Stimulated activated effector memory CD8-positive, alpha-beta T cell treated with anti-CD3 and anti-CD28 coated beads, Interleukin-12 subunit alpha, Interleukin-12 subunit beta, amount 100 ng/mL, for 72 hours (primary cell): ENCODE data around the gene SLC10A6.

Source experiments
- ATAC-seq: fragments of 150-1000 bp; cut with Tn5 transposase; 2 replicates; pipeline ENCODE4 v1.10.0; 2021
- DNase-seq, 2 donors: peaks; one replicate each; pipeline ENCODE4 v3.0.0; 2021 to 2022; ENCODE audit warnings: low spot score in 2 of 2
- H3K27ac Mint-ChIP-seq: one replicate; pipeline ENCODE4 v1.8.0; 2022; ENCODE audit warnings: mild to moderate bottlenecking, mixed read lengths
- H3K36me3 Mint-ChIP-seq: one replicate; pipeline ENCODE4 v1.8.0; 2022; ENCODE audit warnings: mild to moderate bottlenecking, mixed read lengths
- H3K4me1 Mint-ChIP-seq: one replicate; pipeline ENCODE4 v1.8.0; 2022; ENCODE audit warnings: mixed read lengths
- H3K4me3 Mint-ChIP-seq: one replicate; pipeline ENCODE4 v1.8.0; 2022; ENCODE audit warnings: mild to moderate bottlenecking, mixed read lengths
- H3K9me3 Mint-ChIP-seq: one replicate; pipeline ENCODE4 v1.8.0; 2022; ENCODE audit warnings: mixed read lengths

Gene SLC10A6

DNA sequence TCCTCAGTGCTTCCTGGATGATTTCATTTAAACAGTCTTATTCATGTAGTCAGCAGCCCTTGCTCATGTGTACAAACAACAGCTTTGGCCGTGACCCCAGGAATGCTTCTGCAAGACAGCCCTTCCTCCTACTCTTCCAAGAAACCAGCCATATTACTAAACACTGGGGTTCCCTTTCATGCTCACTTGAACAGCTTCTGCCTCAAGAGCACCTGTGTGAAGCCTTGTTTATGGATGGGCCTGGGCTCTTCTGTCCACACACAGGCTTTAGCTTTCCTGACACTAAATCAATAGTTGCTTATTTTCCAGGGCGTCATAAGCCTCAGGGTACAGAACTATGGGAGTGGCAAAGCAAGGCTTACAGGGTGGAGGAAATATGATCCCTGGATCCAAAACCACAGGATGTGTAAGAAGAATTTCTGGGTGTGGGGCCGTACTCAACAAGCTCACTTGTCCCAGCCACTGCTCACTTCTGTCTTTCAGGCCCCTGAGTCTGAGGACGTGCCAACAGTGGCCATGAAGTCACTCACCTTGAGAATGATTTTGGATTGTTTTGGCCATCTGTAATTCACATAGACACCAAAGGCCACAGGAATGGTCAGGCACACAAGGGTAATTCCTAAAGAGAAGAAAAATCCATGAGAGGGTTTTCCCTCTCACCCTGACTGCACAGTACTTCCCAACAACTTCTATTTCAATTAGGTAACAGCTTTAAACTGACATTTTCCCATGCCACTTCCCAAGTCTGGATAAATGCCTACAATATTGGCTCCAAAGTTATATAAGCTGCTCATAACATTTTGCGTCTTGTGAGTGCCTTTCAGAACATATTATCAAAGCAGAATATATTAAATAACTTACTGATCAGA, 17.7 kb downstream of the SLC10A6 start:
- Mint-ChIP-seq H3K4me3 (no peak overlapping the region), H3K36me3 (no peaks in the 10 kb centered on the region), H3K27ac (no peak overlapping the region), H3K4me1 (no peaks in the 10 kb centered on the region), H3K9me3 (no peaks in the 10 kb centered on the region)
- no peak for ATAC-seq
- no peak for DNase-seq

DNA sequence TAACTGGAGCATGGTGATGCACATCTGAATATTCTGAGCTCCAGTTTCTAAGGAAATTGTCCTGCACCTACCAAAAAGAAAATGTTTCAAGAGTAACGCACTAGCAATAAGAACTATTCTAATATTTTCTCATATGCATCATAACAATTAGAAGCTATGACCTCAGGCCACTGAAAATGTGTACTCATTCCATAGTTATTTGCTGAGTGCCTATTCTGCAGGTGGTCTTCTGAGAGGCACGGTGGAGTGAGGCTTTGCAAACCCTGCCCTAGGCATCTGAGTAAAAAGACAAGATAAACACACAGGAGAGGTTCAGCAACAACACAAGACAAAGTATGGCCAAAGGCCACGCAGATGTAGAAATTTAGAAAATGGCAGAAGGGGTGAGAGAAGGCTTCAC, 23.7 kb downstream of the SLC10A6 start:
- H3K4me1 Mint-ChIP-seq, result no peaks in the 10 kb centered on the region
- no peak for DNase-seq
- no peaks in the 10 kb centered on the region for H3K9me3 Mint-ChIP-seq
- no peaks in the 10 kb centered on the region for H3K36me3 Mint-ChIP-seq
- no peak overlapping the region for H3K27ac Mint-ChIP-seq
- H3K4me3 Mint-ChIP-seq, result no peak overlapping the region
- no peak for ATAC-seq

DNA sequence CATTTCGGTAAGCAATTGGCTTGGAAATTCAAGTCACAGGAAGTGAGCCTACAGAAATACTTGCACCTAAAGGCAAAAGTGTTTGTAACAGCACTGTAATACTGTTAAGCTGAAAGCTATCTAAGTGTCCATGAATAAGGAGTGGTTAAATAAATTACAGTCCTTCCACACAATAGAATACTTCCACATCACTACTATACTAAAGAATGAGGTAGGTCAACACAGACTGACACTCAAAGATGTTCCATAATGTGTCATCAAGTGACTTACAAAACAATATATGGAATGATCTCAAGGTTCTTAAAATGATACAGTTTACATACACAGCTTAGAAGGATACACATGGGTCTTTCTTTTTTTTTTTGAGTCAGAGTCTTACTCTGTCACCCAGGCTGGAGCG, 27.0 kb downstream of the SLC10A6 start:
- no peak for ATAC-seq
- no peaks in the 10 kb centered on the region for H3K9me3 Mint-ChIP-seq
- H3K36me3 Mint-ChIP-seq, result no peaks in the 10 kb centered on the region
- H3K4me1 Mint-ChIP-seq, result no peaks in the 10 kb centered on the region
- H3K27ac Mint-ChIP-seq, result no peak overlapping the region
- no peak overlapping the region for H3K4me3 Mint-ChIP-seq
- DNase-seq, result no peak

DNA sequence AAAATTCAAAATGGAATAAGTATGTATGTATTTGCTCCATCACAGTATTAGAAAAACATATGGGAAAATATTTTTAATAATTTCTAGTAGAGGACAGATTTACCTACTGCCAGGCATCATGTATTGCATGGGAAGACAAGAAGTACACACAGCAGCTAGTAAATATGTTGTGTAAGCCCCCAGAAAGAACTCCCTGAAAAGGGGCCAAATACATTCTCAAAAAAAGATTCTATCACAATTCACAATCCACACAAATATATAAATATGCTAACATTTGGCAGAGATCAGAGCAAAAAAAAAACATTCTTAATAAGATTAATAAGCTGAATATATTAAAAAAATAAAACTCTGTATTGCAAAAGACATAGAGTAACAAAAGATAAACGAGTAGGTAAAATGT, 28.0 kb downstream of the SLC10A6 start:
- DNase-seq, result no peak
- Mint-ChIP-seq H3K4me1 (no peaks in the 10 kb centered on the region), H3K27ac (no peak overlapping the region), H3K36me3 (no peaks in the 10 kb centered on the region), H3K4me3 (no peak overlapping the region), H3K9me3 (no peaks in the 10 kb centered on the region)
- no peak for ATAC-seq

DNA sequence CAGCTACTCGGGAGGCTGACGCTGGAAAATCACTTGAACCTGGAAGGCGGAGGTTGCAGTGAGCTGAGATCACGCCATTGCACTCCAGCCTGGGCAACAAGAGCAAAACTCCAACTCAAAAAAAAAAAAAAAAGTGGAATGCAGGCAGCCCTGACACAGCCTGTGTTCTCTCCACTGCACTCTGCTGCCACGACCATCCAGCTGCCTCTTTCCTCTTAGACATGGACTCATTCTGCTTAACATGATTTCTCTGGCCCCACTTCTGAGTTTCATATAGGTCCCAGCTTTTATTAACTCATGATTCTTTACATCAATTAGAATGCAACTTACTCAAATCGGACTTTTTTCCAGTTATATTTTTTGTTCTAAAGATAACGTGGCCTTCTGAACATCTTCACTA, 29.6 kb downstream of the SLC10A6 start:
- DNase-seq (no peak), ATAC-seq (no peak)
- no peak overlapping the region for H3K27ac Mint-ChIP-seq
- no peaks in the 10 kb centered on the region for H3K9me3 Mint-ChIP-seq
- H3K4me3 Mint-ChIP-seq, result no peak overlapping the region
- no peaks in the 10 kb centered on the region for H3K4me1 Mint-ChIP-seq
- H3K36me3 Mint-ChIP-seq, result peaks cover 2% of the 10 kb centered on the region

DNA sequence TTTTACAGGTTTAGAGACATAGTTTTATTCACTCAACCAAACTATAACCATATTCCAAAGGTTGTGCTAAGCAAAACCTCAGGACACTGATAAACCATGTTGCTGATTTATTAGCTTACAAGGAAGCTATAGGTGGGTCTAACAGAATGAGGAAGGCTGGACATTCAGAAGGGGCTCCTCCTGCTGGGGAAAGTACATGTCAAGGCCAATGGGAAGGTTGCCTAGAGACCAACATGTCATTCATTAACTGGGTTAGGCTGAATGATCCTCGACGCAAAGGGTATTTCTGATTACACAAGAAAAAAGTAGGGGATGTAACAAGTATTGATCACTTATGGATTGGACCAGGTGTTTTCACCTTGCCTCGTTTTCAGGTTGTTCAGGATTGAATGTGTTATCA, 30.3 kb downstream of the SLC10A6 start:
- H3K9me3 Mint-ChIP-seq, result no peaks in the 10 kb centered on the region

DNA sequence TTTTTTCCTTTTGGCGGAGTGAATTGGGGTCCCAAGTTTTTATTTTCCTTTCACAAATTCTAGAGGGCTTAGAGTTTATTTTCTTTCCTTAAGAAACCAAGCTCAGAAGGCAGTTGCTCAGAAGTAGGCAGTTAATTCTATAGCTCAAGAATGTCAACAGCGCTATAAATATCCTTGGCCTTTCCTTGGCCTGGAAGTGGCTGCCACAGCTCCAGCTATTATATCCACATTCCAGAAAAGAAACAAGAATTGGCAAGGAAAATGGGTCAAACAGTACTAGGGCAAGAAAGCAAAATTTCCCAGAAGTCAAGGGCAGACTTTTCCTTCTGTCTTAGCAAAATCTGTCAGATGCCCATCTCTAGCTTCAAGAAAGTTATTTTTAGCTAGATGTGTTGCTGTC, 31.0 kb downstream of the SLC10A6 start:
- DNase-seq (no peak), ATAC-seq (no peak)
- Mint-ChIP-seq H3K4me3 (no peak overlapping the region), H3K9me3 (no peaks in the 10 kb centered on the region), H3K4me1 (no peaks in the 10 kb centered on the region), H3K36me3 (peaks cover 15% of the 10 kb centered on the region), H3K27ac (no peak overlapping the region)

More for the DNA sequence above, 30.3 kb downstream of the SLC10A6 start:
- no peak overlapping the region for H3K27ac Mint-ChIP-seq
- no peak overlapping the region for H3K4me3 Mint-ChIP-seq
- DNase-seq (no peak), ATAC-seq (no peak)
- no peaks in the 10 kb centered on the region for H3K4me1 Mint-ChIP-seq
- H3K36me3 Mint-ChIP-seq, result peaks cover 9% of the 10 kb centered on the region

DNA sequence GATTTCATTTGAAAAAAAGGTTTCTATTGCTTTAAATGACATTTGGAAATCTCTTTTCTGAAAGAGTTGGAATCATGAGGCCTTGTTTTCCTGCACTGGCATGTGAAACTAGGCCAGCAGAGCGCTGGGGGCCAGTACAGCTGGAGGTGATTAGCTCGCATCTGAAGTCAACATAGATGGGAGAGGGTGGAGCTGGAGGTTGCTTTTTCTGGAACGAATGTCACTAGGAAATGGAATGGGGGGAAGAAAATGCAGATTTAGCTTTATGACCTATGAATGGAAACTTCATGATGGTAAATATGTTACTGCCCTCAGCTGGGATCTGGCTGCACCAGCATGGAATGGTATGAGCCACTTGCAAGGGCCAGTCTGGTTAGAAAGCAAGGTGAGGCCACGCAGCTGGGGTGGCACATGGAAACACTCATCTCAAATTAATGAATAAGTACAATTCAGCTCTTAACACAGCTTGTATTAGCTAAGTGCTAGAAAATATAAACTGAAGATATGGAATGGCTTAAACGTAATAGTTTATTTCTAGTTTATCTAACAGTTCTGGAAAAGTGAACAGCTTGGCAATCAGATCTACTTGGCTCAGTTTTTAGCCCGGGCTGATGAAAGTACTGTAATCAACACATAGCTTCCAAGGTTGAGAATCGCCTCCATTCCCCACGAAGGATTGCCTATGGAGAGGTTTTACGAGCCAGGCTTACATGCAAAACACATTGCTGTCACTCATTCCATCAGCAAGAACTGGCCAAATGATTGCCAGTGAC, 32.5 kb downstream of the SLC10A6 start:
- no peak for DNase-seq
- Mint-ChIP-seq H3K4me3 (no peak overlapping the region), H3K9me3 (no peaks in the 10 kb centered on the region), H3K4me1 (no peaks in the 10 kb centered on the region), H3K27ac (no peak overlapping the region), H3K36me3 (peaks cover 26% of the 10 kb centered on the region)
- no peak for ATAC-seq

DNA sequence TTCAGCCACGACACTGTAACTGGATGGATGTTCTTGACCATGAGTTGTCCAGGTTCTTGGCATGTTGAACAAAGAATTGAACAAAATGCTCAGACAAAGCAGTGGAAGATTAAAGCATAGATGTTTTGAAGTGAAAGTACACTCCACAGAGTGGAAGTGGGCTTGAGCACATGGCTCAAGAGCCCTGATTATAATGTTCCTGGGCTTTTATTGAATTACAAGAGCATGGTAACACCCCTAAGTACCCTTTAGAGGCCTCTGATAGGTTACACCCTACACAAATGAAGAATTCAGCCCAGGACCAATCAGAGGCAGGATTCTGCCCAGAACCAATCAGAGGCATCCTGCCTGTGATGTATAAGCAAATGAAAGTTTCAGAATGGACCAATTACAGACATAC, 33.5 kb downstream of the SLC10A6 start:
- H3K4me1 Mint-ChIP-seq, result no peaks in the 10 kb centered on the region
- H3K4me3 Mint-ChIP-seq, result no peak overlapping the region
- peaks cover 26% of the 10 kb centered on the region for H3K36me3 Mint-ChIP-seq
- H3K9me3 Mint-ChIP-seq, result no peaks in the 10 kb centered on the region
- ATAC-seq (no peak), DNase-seq (no peak)
- no peak overlapping the region for H3K27ac Mint-ChIP-seq

DNA sequence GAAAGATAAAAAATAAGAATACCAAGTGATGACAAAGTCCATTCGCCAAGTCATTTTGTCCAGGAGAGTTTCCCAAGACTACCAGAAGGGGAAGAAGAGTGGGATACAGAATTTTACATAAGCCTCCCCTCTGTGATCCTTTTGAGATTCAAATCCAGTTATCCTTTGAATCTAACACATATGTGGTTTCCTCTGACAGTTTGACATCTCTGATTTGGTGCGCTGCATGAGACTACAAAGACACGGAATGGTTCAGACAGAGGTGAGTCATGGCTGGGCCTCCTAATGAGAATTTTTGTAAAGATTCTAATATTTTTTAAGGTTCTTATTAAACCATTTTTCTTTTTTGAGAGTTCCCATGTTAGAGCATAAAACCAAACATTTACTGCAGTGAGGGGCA, 38.3 kb downstream of the SLC10A6 start:
- Mint-ChIP-seq H3K4me3 (no peak overlapping the region), H3K9me3 (no peaks in the 10 kb centered on the region), H3K36me3 (peaks cover 32% of the 10 kb centered on the region), H3K27ac (no peak overlapping the region), H3K4me1 (no peaks in the 10 kb centered on the region)
- no peak for DNase-seq
- no peak for ATAC-seq

DNA sequence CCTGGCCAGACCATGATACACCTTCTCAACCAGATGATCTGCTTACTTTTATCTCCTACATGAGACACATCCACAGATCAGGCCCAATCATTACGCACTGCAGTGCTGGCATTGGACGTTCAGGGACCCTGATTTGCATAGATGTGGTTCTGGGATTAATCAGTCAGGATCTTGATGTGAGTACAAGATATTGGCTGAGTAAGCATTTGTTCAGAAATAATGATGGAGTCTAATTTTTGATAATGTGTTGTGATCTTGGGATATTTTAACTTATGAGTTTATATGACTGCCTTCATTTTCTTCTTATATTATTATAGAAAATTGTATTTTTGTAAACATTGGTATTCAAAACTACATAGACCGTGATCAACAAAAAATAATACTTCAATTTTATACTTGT, 39.4 kb downstream of the SLC10A6 start:
- no peaks in the 10 kb centered on the region for H3K9me3 Mint-ChIP-seq
- no peak overlapping the region for H3K27ac Mint-ChIP-seq
- no peak for ATAC-seq
- H3K36me3 Mint-ChIP-seq, result peaks cover 32% of the 10 kb centered on the region
- H3K4me3 Mint-ChIP-seq, result no peak overlapping the region
- no peaks in the 10 kb centered on the region for H3K4me1 Mint-ChIP-seq
- no peak for DNase-seq

DNA sequence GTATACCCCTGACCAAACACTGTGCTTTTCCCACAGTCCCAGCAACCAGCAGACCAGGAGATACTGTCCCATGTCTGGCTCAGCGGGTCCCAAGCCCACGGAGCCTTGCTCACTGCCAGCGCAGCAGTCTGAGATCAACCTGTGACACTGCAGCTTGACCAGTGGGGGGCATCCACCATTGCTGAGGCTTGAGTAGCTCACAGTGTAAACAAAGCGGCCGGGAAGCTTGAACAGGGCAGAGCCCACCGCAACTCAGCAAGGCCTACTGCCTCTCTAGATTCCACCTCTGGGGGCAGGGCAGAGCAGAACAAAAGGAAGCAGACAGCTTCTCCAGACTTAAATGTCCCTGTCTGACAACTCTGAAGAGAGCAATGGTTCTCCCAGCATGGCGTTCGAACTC, 58.1 kb downstream of the SLC10A6 start:
- ATAC-seq (no peak), DNase-seq (no peak)
- Mint-ChIP-seq H3K4me1 (no peaks in the 10 kb centered on the region), H3K27ac (no peak overlapping the region), H3K9me3 (peaks cover 4% of the 10 kb centered on the region), H3K36me3 (peaks cover 18% of the 10 kb centered on the region), H3K4me3 (no peak overlapping the region)

DNA sequence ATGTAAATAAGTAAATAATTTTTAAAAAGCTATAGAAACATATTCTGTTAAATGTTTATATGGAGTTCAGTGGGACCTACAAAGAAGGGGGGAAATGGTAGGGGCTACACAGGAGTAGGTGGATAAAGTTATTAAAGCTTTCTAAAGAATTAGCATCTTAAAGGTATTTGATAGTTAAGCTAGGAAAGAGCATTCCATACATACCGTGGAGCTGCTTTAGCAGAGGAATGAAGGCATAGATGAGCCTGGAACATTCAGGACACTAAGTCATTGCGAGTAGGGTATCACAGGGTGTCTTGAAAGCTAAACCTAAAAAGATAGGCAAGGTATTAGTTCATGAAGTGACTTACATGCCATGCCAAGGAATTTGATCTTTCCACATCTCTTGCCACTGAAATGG, 60.4 kb downstream of the SLC10A6 start:
- H3K27ac Mint-ChIP-seq, result no peak overlapping the region
- H3K9me3 Mint-ChIP-seq, result peaks cover 4% of the 10 kb centered on the region
- ATAC-seq (no peak), DNase-seq (no peak)
- H3K4me3 Mint-ChIP-seq, result no peak overlapping the region
- peaks cover 20% of the 10 kb centered on the region for H3K36me3 Mint-ChIP-seq
- no peaks in the 10 kb centered on the region for H3K4me1 Mint-ChIP-seq

DNA sequence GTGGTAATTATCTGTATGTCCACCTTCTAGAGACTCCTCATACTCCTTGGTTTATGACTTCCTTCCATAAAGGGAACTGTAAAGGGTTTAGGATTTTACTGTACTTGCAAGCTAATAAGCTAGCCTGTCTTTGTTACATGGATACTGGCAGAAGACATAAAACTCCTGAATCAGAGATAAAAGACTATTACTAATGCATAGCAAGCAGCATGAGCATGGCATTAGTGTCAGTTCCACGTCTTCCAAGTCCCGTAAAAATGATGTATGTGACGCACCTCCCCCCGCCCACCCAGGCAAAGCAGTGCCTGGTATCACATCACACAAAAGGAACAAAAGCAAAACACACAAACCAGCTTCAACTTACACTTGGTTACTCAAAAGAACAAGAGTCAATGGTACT, 71.0 kb downstream of the SLC10A6 start:
- DNase-seq (no peak), ATAC-seq (no peak)
- Mint-ChIP-seq H3K27ac (no peak overlapping the region), H3K4me3 (no peak overlapping the region), H3K4me1 (no peaks in the 10 kb centered on the region), H3K36me3 (peaks cover 5% of the 10 kb centered on the region), H3K9me3 (no peaks in the 10 kb centered on the region)

DNA sequence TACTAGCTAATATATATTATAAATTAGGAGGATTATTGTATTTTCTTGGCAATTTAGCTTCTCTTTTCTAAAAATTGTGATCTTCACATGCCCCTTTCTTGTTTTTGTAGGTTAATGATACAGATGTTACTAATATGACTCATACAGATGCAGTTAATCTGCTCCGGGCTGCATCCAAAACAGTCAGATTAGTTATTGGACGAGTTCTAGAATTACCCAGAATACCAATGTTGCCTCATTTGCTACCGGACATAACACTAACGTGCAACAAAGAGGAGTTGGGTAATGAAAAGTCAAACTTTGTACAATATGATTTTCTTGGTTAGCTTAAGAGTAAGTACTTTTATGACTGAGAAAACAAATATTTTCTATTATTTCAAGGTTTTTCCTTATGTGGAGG, 74.1 kb downstream of the SLC10A6 start:
- Mint-ChIP-seq H3K4me3 (no peak overlapping the region), H3K9me3 (no peaks in the 10 kb centered on the region), H3K27ac (no peak overlapping the region), H3K4me1 (no peaks in the 10 kb centered on the region), H3K36me3 (no peaks in the 10 kb centered on the region)
- ATAC-seq (no peak), DNase-seq (no peak)
